Activated CD4-positive, alpha-beta T cell treated with anti-CD3 and anti-CD28 coated beads, Interleukin-2, amount 50 U/mL, for 16 hours (primary cell): ENCODE measurements around the gene SLC17A9.

Source experiments
- DNase-seq: peaks from one replicate; pipeline ENCODE4 v3.0.0-alpha.2; 2020

Gene SLC17A9

GRCh38 chr20:62952373-62952967, at the start of gene SLC17A9:
Gene SLC17A9 (plus strand): TSS chr20:62952709. CDS start chr20:62952831, 122 bp downstream.
- DNase-seq: peak; percentile 48

GRCh38 chr20:62902926-62903615, 49.4 kb upstream of the SLC17A9 start:
- no peak for DNase-seq

GRCh38 chr20:62905536-62906117, 46.9 kb upstream of the SLC17A9 start:
- no peak for DNase-seq

- DNase-seq: no peak
These were observed 46.3 kb upstream of the SLC17A9 start for GRCh38 chr20:62906209-62906608.

- no peak for DNase-seq
These were observed 45.7 kb upstream of the SLC17A9 start for GRCh38 chr20:62906647-62907375.

- no peak for DNase-seq
These were observed 44.9 kb upstream of the SLC17A9 start for GRCh38 chr20:62907384-62908317.

- DNase-seq: no peak
These were observed 43.3 kb upstream of the SLC17A9 start for GRCh38 chr20:62908971-62909791.

GRCh38 chr20:62910217-62910766, 42.2 kb upstream of the SLC17A9 start:
- no peak for DNase-seq

- DNase-seq: no peak
These were observed 41.6 kb upstream of the SLC17A9 start for GRCh38 chr20:62910777-62911497.

- no peak for DNase-seq
These were observed 40.7 kb upstream of the SLC17A9 start for GRCh38 chr20:62911701-62912280.

GRCh38 chr20:62913043-62913630, 39.4 kb upstream of the SLC17A9 start:
- no peak for DNase-seq

GRCh38 chr20:62914436-62914835, 38.1 kb upstream of the SLC17A9 start:
- no peak for DNase-seq

GRCh38 chr20:62914970-62915457, 37.5 kb upstream of the SLC17A9 start:
- DNase-seq: no peak

GRCh38 chr20:62916703-62917476, 35.6 kb upstream of the SLC17A9 start:
- DNase-seq: no peak

- DNase-seq: no peak
These were observed 34.8 kb upstream of the SLC17A9 start for GRCh38 chr20:62917720-62918119.

GRCh38 chr20:62918147-62918546, 34.4 kb upstream of the SLC17A9 start:
- DNase-seq: peak; percentile 61

GRCh38 chr20:62918831-62919230, 33.7 kb upstream of the SLC17A9 start:
- peak; percentile 82 for DNase-seq

GRCh38 chr20:62920039-62920645, 32.4 kb upstream of the SLC17A9 start:
- DNase-seq: no peak
